ENCODE results near the gene SMPD2. TPM values are rescaled to one million over a fixed set of nuclear protein-coding genes. Genes with fewer than 3 reads are reported as not detected.
A peak's percentile ranks its signal among the peaks of the same experiment; 100 is the strongest.

Gene SMPD2
- total and polyA plus RNA-seq, 9 of the 15 experiments (the other 6 are each of a cell fraction or from before 2014, with no cell fraction given): 0.13 to 21.8 (median 18.3) TPM

- TF ChIP-seq ZNF282 (CRISPR knock-in tag; IDR thresholded peaks at IDR 0.05): 0 out of 2 replicates have a peak, but pooled peaks have one; percentile 39
- TF ChIP-seq RBM25 (IDR thresholded peaks at IDR 0.05; ENCODE audit: low read depth, low read length, severe bottlenecking): no peak
- 0 out of 2 replicates have a peak, but pooled peaks have one; percentile 10 for TF ChIP-seq SOX6 (IDR thresholded peaks at IDR 0.05)
- no peak for TF ChIP-seq STAT5A (IDR thresholded peaks at IDR 0.05; ENCODE audit: borderline replicate concordance, low read length)
- peak in 1 of 2 experiments; percentile 45; a peak in 3 of 4 replicates for TF ChIP-seq MAZ (CRISPR knock-in tag; conservative IDR thresholded peaks at IDR 0.05 in 1 of 2, IDR thresholded peaks at IDR 0.05 in 1 of 2)
- no peak for TF ChIP-seq IRF2 (CRISPR knock-in tag; IDR thresholded peaks at IDR 0.05)
- no peak; the same call in 1 of the 2 replicates for TF ChIP-seq E2F1 (CRISPR knock-in tag; IDR thresholded peaks at IDR 0.05)
- TF ChIP-seq TOE1 (IDR thresholded peaks at IDR 0.05; ENCODE audit: borderline replicate concordance): peak; percentile 78; the same call in 1 of the 2 replicates
- 0 out of 2 replicates have a peak, but pooled peaks have one; percentile 32 for TF ChIP-seq TOE1 (CRISPR knock-in tag; IDR thresholded peaks at IDR 0.05; ENCODE audit: borderline replicate concordance, low read depth)
- TF ChIP-seq PHF8 (IDR thresholded peaks at IDR 0.05; ENCODE audit: borderline replicate concordance, low read length): peak; percentile 89
- 0 out of 4 replicates have a peak, but pooled peaks of 1 of the 2 experiments have one; percentile 32 for TF ChIP-seq FOXA3 (CRISPR knock-in tag; conservative IDR thresholded peaks at IDR 0.05 in 1 of 2, IDR thresholded peaks at IDR 0.05 in 1 of 2)
- peak in 1 of 3 experiments; percentile 65; a peak in 1 of 6 replicates for TF ChIP-seq ZBTB11 (CRISPR knock-in tag; IDR thresholded peaks at IDR 0.05)
- no peak for TF ChIP-seq PTTG1 (tag; IDR thresholded peaks at IDR 0.05; ENCODE audit: low read depth)
- peak; percentile 79 for TF ChIP-seq ARID4B (CRISPR knock-in tag; IDR thresholded peaks at IDR 0.05)
- TF ChIP-seq FOXJ2 (tag; IDR thresholded peaks at IDR 0.05): peak; percentile 97
- TF ChIP-seq NFIC (IDR thresholded peaks at IDR 0.05): peak; percentile 49; the same call in 1 of the 2 replicates
Observed at GRCh38 chr6:109440331-109441068, at the start of gene SMPD2, which contains the start of gene PPIL6 (continued).
